Fibroblast of peridontal ligament (primary cell): ENCODE results near the gene RILPL2.
"Not testable (repeated sequence)": the region's sequence is repeated elsewhere in the genome, so short reads cannot be mapped to it uniquely, and the experiment has no call there.

ENCODE experiments used
- DNase-seq: peaks from one replicate; pipeline ENCODE4 v3.0.0-alpha.2; 2010; ENCODE audit errors: extremely low read depth

Gene RILPL2

DNA sequence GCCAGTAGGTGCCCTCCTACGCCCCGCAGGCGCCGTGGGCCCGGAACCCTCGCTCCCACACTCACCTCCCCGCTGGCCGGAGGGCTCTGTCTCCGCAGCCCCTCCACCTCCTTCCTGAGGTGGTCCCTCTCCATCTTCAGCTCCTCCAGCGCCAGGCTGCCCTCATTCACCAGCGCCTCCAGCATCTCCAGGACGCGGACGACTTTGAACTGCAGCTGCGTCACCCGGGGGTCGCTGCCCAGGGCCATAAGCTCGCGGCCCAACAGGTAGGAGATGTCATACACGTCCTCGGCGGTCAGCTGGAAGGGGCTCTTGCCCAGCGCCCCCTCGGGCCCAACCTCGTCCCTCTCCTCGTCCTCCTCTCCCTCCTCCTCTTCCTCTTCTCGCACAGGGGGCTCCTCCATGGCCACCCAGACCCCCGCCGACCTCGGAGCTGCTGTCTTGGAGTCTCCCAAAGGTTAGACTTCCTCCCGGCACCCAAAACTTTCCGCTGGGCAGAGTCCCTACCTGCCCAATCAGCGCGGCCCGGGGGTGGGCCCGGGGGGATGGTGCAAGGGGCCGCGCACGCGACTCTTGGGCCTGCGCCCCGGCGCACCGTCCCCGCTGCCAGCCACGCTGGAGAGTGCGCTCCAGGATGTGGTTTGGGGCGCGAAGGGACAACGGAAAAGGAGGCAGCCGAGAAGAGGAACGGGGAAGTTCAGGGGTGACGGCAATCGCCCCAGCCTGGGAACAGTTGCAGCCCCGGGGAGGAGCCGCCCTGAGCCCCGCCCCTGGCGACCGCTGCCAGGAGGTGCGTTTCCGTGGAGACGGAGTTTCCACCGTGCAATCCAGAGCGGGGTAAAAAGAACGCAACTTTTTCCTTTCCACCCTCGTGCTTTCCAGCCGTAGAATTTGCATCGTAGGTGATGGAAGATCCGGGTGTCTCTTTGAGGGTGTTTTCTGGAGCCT is at the start of gene RILPL2:
RILPL2 (minus strand) TSS at position 668 of the 948 bp plus-strand sequence; CDS start at position 404, 264 bp downstream.
- peak; percentile 80 for DNase-seq

DNA sequence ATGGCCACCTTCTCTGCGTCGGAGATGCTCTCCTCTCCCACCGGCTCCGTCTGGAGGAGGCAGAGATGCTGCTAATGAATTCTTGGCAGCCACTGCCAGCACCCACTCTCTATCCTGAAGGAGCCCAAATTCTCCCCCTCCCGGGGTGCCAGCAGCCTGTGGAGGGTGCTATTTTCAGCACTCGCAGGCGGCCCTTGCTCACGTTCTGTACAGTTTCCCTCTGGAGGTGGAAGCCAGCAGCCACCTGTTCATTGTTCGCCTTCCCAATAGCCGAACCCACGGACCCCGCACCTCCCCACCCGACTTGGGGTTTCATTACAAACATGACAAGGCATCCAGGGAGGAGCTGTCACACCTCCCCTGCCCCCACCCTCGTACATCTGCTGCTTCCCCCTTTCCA is 49.3 kb upstream of the RILPL2 start:
- DNase-seq = no peak

DNA sequence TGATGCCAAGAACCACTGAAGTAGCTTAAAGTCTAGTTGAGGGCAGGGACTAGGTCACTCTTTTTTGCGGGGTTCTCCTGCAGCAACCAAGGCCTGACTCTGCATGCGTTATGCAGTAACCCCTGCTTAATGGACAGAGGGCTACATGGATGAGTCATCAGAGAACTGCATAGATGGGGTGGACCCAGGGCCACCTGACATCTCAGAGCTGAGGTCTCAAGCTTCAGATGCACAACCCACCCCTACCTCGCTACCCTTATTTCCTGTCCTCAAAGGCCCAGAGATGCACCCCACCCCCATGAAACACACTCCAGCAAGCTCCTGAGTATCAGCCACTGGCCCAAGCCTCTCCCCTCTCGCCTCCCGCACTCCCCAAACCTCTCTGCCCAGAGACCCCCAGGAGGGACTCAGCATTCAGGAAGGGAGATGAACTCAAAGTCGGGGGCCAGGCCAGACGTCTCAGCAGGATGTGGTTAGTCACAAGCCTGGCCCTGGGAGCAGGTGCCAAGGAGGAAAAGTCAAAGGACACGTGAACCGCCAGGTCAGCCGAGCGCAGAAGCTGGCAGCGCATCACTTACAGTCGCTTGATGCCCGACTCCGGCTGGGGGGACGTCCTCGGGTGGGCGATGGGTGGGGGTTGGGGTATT is 47.2 kb upstream of the RILPL2 start:
- no peak for DNase-seq

- no peak for DNase-seq
Measured at GRCh38 chr12:123482876-123483275, 46.4 kb upstream of the RILPL2 start.

- DNase-seq = not testable (repeated sequence)
Measured at GRCh38 chr12:123481251-123481650, 44.8 kb upstream of the RILPL2 start.

DNA sequence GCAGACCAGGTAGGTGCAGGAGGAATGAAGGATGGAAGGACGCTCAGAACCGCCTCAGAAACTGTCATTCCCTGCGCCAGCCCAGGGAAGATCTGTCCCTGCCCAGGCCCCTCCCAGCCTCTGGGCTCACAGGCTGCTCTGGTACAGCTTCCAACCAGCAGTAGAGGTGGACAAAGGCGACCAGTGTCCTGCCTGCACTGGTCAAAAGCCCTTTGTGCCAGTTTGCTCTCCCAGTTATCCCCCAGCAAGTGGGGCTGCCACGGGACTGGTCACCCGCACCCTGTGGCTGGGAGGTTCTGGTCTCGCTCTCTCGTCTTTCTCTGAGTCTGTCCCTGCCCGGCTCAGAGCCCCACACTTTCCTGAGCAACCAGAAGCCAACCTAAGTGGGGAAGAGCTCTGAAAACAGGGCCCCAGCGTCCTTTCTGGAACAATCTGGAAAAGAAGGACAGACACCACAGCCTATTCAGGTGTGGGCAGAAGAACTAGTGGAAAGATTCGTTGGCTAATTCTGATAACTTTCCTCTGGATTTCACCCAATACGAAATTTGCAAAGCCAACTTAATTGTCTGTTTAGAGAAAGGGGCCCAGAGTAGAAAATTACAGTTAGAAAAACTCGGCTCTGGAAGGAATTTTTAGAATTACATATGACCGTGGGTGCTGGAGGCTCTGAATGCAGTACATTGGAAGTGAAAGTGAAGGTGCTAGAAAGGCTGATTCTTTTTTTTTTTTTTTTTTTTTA is 43.1 kb upstream of the RILPL2 start:
- DNase-seq = peak; percentile 59

DNA sequence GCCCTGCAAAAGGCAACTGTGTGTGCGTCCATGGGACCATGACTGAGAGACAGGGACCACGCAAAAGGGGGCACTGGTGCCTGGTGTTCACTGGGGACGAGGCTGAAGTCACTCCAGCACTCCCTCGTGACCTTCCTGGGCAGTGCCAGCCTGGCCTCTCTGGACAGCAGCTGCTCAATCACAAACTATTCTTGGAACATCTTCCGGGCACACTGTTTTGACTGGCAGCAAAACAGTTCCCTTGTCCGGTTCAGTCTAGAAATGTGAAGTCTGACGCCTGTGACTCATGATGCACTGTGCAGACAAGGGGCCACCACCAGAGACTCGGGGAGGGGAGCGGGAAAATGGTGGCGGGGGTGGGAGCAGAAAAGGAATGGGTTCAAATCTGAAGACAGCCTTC is 42.3 kb upstream of the RILPL2 start:
- peak; percentile 34 for DNase-seq

DNA sequence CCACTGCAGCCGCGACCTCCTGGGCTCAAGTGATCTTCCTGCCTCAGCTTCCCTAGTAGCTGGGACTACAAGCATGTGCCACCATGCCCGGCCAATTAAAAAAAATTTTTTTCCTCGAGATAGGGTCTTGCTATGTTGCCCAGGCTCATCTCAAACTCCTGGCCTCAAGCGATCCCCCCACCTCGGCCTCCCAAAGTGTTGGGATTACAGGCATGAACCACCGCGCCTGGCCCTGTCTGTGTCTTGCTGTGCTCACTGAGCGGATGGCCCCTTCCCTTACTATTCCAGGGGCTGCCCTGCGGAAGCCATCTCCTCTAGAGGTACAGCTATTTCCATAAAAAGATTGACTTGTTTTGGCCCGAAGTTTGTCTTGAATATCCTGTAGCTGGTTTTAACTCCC is 41.6 kb upstream of the RILPL2 start:
- no peak for DNase-seq

DNA sequence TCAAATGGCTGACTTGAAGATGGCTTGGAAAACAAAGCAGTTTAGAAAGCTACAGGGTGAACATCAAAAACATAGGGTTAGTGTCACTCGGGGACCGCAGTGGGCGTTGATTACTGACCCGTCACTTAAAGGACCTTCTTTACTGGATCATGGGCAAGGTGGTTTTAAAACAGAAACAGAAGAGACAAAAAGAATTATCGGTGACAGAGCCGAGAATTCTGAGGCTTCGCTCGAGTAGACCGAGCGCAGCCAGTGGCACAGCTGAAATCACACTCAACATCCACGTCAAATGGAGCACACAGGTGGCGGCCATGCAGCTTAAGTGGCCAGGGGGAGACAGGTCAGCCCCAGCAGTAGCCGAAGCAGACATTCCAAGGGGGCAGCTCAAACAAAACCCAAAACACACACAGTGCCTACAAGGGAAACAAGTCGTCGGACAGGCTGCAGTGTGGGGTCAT is 38.8 kb upstream of the RILPL2 start:
- DNase-seq = no peak

DNA sequence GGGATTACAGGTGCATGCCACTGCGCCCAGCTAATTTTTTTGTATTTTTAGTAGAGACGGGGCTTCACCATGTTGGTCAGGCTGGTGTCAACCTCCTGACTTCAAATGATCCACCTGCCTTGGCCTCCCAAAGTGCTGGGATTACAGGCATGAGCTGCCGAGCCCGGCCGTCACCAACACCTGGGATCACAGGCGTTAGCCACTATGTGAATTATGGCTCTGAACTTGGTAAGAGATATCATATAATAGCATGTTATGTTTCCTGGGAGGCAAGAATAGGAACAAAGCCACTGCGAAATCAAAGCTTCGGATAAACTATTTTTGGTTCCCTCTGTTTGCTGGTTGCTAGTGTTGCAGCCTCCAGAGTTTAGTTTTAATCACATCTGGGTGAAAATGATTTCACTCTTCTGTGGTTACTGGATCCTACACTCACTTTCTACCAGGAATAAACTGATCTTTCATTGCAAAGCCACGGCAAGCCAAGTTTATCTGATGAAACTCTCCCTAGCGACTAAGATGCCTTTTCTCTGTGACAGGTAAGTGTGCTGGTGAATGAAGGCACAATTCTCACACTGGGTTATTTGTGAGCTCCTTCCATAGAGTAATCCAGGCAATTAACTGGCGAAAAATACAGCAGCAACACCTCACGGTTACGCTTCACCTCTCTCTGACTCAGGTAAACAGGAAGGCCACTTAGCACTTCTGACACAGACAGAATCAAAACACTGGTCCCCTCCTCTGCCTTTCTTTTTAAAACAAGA is 38.2 kb upstream of the RILPL2 start:
- DNase-seq = peak; percentile 37

DNA sequence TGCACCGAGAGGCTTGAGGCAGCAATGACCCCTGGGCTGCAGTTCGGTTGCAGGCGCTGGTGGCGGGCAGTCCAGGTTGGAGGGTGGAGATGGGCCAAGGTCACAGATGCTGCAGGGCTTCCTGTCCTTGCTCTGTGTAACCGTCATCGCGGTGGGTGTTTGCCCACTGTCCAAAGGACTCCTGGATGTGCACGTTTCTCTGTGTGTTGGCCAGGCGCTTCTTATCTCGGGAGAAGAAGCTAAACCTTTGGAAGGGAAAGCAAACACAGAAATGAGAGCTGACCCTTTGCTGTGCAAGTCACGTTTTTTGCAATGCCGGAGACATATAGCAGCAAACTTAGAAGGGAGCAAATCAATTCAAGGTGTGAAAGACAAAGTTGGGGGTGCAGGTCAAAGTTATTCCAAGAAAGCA is 36.0 kb upstream of the RILPL2 start:
- no peak for DNase-seq

GRCh38 chr12:123471374-123472068 is 35.0 kb upstream of the RILPL2 start:
- DNase-seq = peak; percentile 66

GRCh38 chr12:123469978-123470377 is 33.5 kb upstream of the RILPL2 start:
- DNase-seq = no peak

- no peak for DNase-seq
Measured at GRCh38 chr12:123468786-123469185, 32.3 kb upstream of the RILPL2 start.

DNA sequence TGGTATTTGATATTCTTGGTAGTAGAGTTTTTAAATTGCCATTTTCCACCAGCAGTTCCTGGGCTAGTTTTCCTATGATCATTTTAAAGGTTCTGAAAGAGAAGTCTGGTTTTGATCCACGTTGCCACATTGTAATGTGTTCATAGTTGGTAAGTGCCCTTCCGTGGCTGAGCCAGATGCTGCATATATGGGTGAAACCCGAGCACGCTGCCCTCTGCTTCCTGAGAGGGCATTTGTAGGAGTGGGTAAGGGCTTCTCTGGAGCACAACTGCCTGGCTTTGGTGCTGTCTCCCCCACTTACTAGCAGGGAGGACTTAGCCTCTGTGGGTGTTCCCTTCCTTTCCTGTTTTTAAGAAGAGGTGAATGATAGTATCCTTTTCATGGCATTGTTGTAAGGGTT is 28.6 kb upstream of the RILPL2 start:
- no peak for DNase-seq

- not testable (repeated sequence) for DNase-seq
Measured at GRCh38 chr12:123463174-123463573, 26.7 kb upstream of the RILPL2 start.

- peak; percentile 88 for DNase-seq
Measured at GRCh38 chr12:123457980-123458779, 21.7 kb upstream of the RILPL2 start, which contains the start of gene SNRNP35. Gene SNRNP35 (plus strand): TSS chr12:123458139. CDS start chr12:123465541, 7,402 bp downstream.

DNA sequence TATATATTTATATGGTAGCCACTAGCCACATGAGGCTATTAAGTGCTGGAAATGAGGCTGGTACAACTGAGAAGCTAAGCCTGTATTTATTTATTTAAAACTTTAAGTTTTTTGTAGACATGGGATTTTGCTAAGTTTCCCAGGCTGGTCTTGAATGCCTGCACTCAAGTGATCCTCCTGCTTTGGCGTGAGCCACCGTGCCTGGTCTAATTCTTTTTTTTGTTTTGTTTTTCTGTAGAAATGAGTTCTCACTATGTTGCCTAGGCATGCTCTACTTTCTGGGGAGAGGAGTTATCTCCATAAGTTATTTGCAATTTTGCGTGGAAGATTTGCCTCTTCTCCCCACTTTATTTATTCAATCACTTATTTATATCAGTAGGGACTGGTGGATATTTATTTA is 16.7 kb upstream of the RILPL2 start:
- no peak for DNase-seq

DNA sequence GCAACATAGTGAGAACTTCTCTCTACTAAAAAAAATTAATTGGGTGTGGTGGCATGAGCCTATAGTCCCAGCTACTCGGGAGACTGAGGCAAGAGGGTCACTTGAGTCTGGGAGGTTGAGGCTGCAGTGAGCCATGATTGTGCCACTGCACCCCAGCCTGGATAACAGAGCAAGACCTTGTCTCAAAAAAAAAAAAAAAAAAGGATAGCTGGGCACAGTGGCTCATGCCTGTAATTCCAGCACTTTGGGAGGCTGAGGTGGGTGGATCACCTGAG is 15.7 kb upstream of the RILPL2 start:
- DNase-seq = not testable (repeated sequence)

DNA sequence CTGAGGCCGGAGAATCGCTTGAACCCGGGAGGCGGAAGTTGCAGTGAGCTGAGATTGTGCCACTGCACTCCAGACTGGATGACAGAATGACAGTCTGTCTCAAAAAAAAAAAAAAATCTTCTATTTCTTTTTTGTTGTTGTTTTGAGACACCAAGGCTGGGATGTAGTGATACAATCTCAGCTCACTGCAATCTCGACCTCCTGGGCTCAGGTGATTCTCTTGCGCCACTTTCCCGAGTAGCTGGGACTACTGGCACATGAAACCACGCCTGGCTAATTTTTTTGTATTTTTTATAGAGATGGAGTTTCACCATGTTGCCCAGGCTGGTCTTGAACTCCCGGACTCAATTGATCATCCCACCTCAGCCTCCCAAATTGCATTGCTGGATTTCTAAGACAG is 14.2 kb upstream of the RILPL2 start:
- DNase-seq = no peak
